IMR-90 (cell line): ENCODE measurements around the gene SLC7A7. TPM values are rescaled to one million over a fixed set of nuclear protein-coding genes. Genes with fewer than 3 reads are reported as not detected.

ENCODE experiments used
- ATAC-seq: fragments of 200-7000 bp; cut with Tn5 transposase; 2 replicates; pipeline ENCODE4 v1.9.1; 2020; ENCODE audit warnings: low read depth, mild to moderate bottlenecking, moderate library complexity
- BruUV-seq: library from RNA; stranded (reverse); fragments of 400-500 nt; replicated peaks from 2 replicates; lab custom pipeline; 2021; lab: Mats Ljungman, UMichigan
- CTCF ChIA-PET: fragments of 300-600 bp; formaldehyde crosslinking; extraction: SDS; loops from one replicate; lab custom pipeline; 2021; ENCODE audit warnings: antibody characterized with exemption; lab: Yijun Ruan, JAX
- POLR2A ChIA-PET: fragments of 300-600 bp; sonication (Branson Sonifier 250); formaldehyde crosslinking; loops from one replicate; lab custom pipeline; 2022; ENCODE audit warnings: antibody characterized with exemption; ENCODE audit not compliant: unreplicated experiment; lab: Charles Lee
- DNase-seq: peaks from one replicate; pipeline ENCODE4 v3.0.0; 2013
- H2AFZ ChIP-seq: replicated peaks from 2 replicates; pipeline ENCODE3; 2013; ENCODE audit warnings: low read length, mild to moderate bottlenecking; ENCODE audit not compliant: poor library complexity
- H2AK5ac ChIP-seq: 2 replicates; pipeline ENCODE4 v1.6.1; 2013; ENCODE audit warnings: low read depth, low read length, inconsistent platforms
- H2AK9ac ChIP-seq: replicated peaks from 2 replicates; pipeline ENCODE3; 2013; ENCODE audit warnings: mild to moderate bottlenecking, low read depth, low read length, moderate library complexity; ENCODE audit not compliant: poor library complexity
- H2BK120ac ChIP-seq: 2 replicates; pipeline ENCODE4 v1.6.1; 2013; ENCODE audit warnings: low read depth, low read length, inconsistent platforms
- H2BK15ac ChIP-seq: 3 replicates; pipeline ENCODE4 v1.6.1; 2013; ENCODE audit warnings: low read depth, low read length, inconsistent platforms
- H2BK20ac ChIP-seq: 2 replicates; pipeline ENCODE4 v1.6.1; 2013; ENCODE audit warnings: low read depth, mild to moderate bottlenecking, inconsistent platforms, low read length, moderate library complexity
- H2BK5ac ChIP-seq: 2 replicates; pipeline ENCODE4 v1.6.1; 2013; ENCODE audit warnings: mild to moderate bottlenecking, low read depth, low read length, inconsistent platforms; ENCODE audit not compliant: poor library complexity, severe bottlenecking
- H3K14ac ChIP-seq: replicated peaks from 2 replicates; pipeline ENCODE4 v1.6.1; 2013; ENCODE audit warnings: low read depth, low read length, inconsistent platforms
- H3K18ac ChIP-seq: 2 replicates; pipeline ENCODE4 v1.6.1; 2013; ENCODE audit warnings: low read depth, low read length, control low read depth
- H3K23ac ChIP-seq: 2 replicates; pipeline ENCODE4 v1.6.1; 2013; ENCODE audit warnings: low read depth, low read length, inconsistent platforms
- H3K27ac ChIP-seq: 2 replicates; pipeline ENCODE4 v1.5.1; 2013; ENCODE audit warnings: mild to moderate bottlenecking, control low read depth, low read length; ENCODE audit not compliant: insufficient read depth
- H3K27me3 ChIP-seq: 2 replicates; pipeline ENCODE4 v1.6.1; 2013; ENCODE audit warnings: low read length; ENCODE audit not compliant: control insufficient read depth, insufficient read depth
- H3K36me3 ChIP-seq: 2 replicates; pipeline ENCODE4 v1.6.1; 2013; ENCODE audit warnings: low read length, mixed read lengths; ENCODE audit not compliant: control insufficient read depth, insufficient read depth
- H3K4ac ChIP-seq: 2 replicates; pipeline ENCODE4 v1.6.1; 2013; ENCODE audit warnings: low read depth, low read length, inconsistent platforms
- H3K4me1 ChIP-seq: 2 replicates; pipeline ENCODE4 v1.6.1; 2013; ENCODE audit warnings: low read length, mixed read lengths; ENCODE audit not compliant: control insufficient read depth, insufficient read depth
- H3K4me2 ChIP-seq: 2 replicates; pipeline ENCODE4 v1.6.1; 2013; ENCODE audit warnings: low read depth, mild to moderate bottlenecking, control low read depth, low read length, moderate library complexity
- H3K4me3 ChIP-seq: 2 replicates; pipeline ENCODE4 v1.5.1; 2013; ENCODE audit warnings: low read depth, mild to moderate bottlenecking, control low read depth, low read length, moderate library complexity; ENCODE audit not compliant: insufficient read depth
- H3K56ac ChIP-seq: 2 replicates; pipeline ENCODE4 v1.6.1; 2013; ENCODE audit warnings: low read length, inconsistent platforms; ENCODE audit not compliant: insufficient read depth; ENCODE audit errors: extremely low read depth
- H3K79me1 ChIP-seq, 2 experiments: 2 replicates each; pipeline ENCODE4 v1.6.1; 2013; ENCODE audit warnings: low read length in 2 of 2, inconsistent platforms in 1 of 2, low read depth in 1 of 2
- H3K9ac ChIP-seq: 2 replicates; pipeline ENCODE4 v1.6.1; 2013; ENCODE audit warnings: low read depth, low read length, control low read depth
- H3K9me1 ChIP-seq: 2 replicates; pipeline ENCODE4 v1.6.1; 2013; ENCODE audit warnings: low read length, inconsistent platforms; ENCODE audit not compliant: insufficient read depth
- H3K9me3 ChIP-seq: 2 replicates; pipeline ENCODE4 v1.6.1; 2013; ENCODE audit warnings: low read length; ENCODE audit not compliant: control insufficient read depth, insufficient read depth
- H4K20me1 ChIP-seq: 2 replicates; pipeline ENCODE4 v1.6.1; 2013; ENCODE audit warnings: low read length, inconsistent platforms; ENCODE audit not compliant: insufficient read depth
- H4K5ac ChIP-seq: 2 replicates; pipeline ENCODE4 v1.6.1; 2013; ENCODE audit warnings: mild to moderate bottlenecking, low read depth, low read length, control low read depth
- H4K8ac ChIP-seq, 2 experiments: 2 replicates each; pipeline ENCODE4 v1.6.1; 2013; ENCODE audit warnings: low read depth in 2 of 2, low read length in 2 of 2, control low read depth in 1 of 2, inconsistent platforms in 1 of 2
- H4K91ac ChIP-seq: 2 replicates; pipeline ENCODE4 v1.6.1; 2013; ENCODE audit warnings: low read depth, low read length, inconsistent platforms; ENCODE audit not compliant: insufficient read depth
- BHLHE40 ChIP-seq: fragments of 150-350 bp; IDR thresholded peaks from 2 replicates; pipeline ENCODE4 v1.6.1; 2016; ENCODE audit warnings: mild to moderate bottlenecking, low read depth, low read length
- CEBPB ChIP-seq: IDR thresholded peaks from 2 replicates; pipeline ENCODE4 v1.6.1; 2012; ENCODE audit warnings: low read depth, low read length, improper control_type of control experiment
- CHD1 ChIP-seq: IDR thresholded peaks from 2 replicates; pipeline ENCODE4 v1.6.1; 2012; ENCODE audit warnings: low read depth, low read length, improper control_type of control experiment
- MAFK ChIP-seq: IDR thresholded peaks from 2 replicates; pipeline ENCODE4 v1.6.1; 2012; ENCODE audit warnings: low read depth, low read length, improper control_type of control experiment
- MXI1 ChIP-seq: IDR thresholded peaks from 2 replicates; pipeline ENCODE4 v1.6.1; 2012; ENCODE audit warnings: low read depth, mild to moderate bottlenecking, low read length, moderate library complexity, borderline replicate concordance
- NFE2L2 ChIP-seq: fragments of 150-350 bp; IDR thresholded peaks from 2 replicates; pipeline ENCODE4 v1.6.1; 2016; ENCODE audit warnings: low read depth, mild to moderate bottlenecking, low read length
- RAD21 ChIP-seq: IDR thresholded peaks from 2 replicates; pipeline ENCODE4 v1.6.1; 2012; ENCODE audit warnings: low read length, improper control_type of control experiment
- RCOR1 ChIP-seq: IDR thresholded peaks from 2 replicates; pipeline ENCODE4 v1.6.1; 2012; ENCODE audit warnings: mild to moderate bottlenecking, low read length, improper control_type of control experiment; ENCODE audit not compliant: insufficient replicate concordance
- RFX5 ChIP-seq: IDR thresholded peaks from 2 replicates; pipeline ENCODE4 v1.8.0; 2012; ENCODE audit warnings: low read depth, mild to moderate bottlenecking, low read length, moderate library complexity
- SMC3 ChIP-seq: fragments of 150-350 bp; IDR thresholded peaks from 2 replicates; pipeline ENCODE4 v1.6.1; 2016; ENCODE audit warnings: low read depth, mild to moderate bottlenecking, antibody characterized with exemption, low read length, moderate library complexity
- WGBS, 2 experiments: methylation state at CpG; one replicate each; pipeline versions ENCODE4 v1.1.5 to v1.1.7; 2013; ENCODE audit warnings: missing lambda C conversion rate in 2 of 2; ENCODE audit not compliant: insufficient read length in 1 of 2; ENCODE audit errors: extremely low coverage in 2 of 2; 5-methylcytosine and 5-hydroxymethylcytosine counted together
- dilution Hi-C: fragments of 300-500 bp; cut with HindIII; formaldehyde crosslinking; loops from one replicate; pipeline ENCODE4 v1.14.3; 2018; ENCODE audit warnings: low sequenced_read_pairs; ENCODE audit not compliant: unreplicated experiment
- in situ Hi-C: fragments of 300-500 bp; cut with MboI; formaldehyde crosslinking; loops from 3 replicates; pipeline ENCODE4 v1.14.3; 2019; ENCODE audit warnings: low sequenced_read_pairs, inconsistent platforms, mixed read lengths
- intact Hi-C: fragments of 100-400 bp; cut with micrococcal nuclease; formaldehyde crosslinking; loops from 2 replicates; pipeline ENCODE4 v1.10.0; 2022
- polyA plus RNA-seq, 3 experiments: library from polyadenylated mRNA; depleted of rRNA; stranded (reverse); fragments of >200 nt; gene quantifications; 2 replicates each; pipeline ENCODE4 v1.2.3, GENCODE V29; 2012; ENCODE audit warnings: low replicate concordance in 1 of 3
- total RNA-seq: library from RNA; depleted of rRNA; stranded (reverse); fragments of >200 nt; gene quantifications from 2 replicates; pipeline ENCODE4 v1.2.3, GENCODE V29; 2012
- TF ChIP-seq, protein P1 (sequence below): fragments of 150-350 bp; IDR thresholded peaks from 2 replicates; pipeline ENCODE4 v1.6.1; 2016; ENCODE audit warnings: low read depth, mild to moderate bottlenecking, low read length, moderate library complexity, borderline replicate concordance
- TF ChIP-seq, protein P2 (sequence below): conservative IDR thresholded peaks from 2 replicates; pipeline ENCODE4 v1.5.1; 2012; ENCODE audit warnings: mild to moderate bottlenecking, low read depth, low read length, improper control_type of control experiment

The SLC7A7 gene
- total and polyA plus RNA-seq, 2 of the 4 experiments (the other 2 are of a cell fraction): 1.8 to 2.0 TPM

GRCh38 chr14:22844221-22845102 is 29.2 kb upstream of the SLC7A7 start:
- DNase-seq (no peak), ATAC-seq (no peak)
- H3K4me3 ChIP-seq: no peak overlapping the region
- in situ Hi-C loops (loop anchor here (10.0 kb wide), 1 partner anchor 260 kb away; the partner anchor contains the start of gene DAD1), intact Hi-C loops (no loop called here), dilution Hi-C loops (no loop called here)
- no peak overlapping the region for H2BK15ac ChIP-seq
- no peak overlapping the region for H2BK20ac ChIP-seq
- WGBS, 2 experiments: 98% methylated on average over 14 of the region's 22 CpGs; no CpG with 5 or more reads in 1 of the 2 experiments
- no peak overlapping the region for H3K4me2 ChIP-seq
- peaks cover 54% of the 10 kb centered on the region; the same call in 1 of the 2 replicates for H4K20me1 ChIP-seq
- H2AK5ac ChIP-seq: no peak overlapping the region
- no peak overlapping the region for H4K91ac ChIP-seq
- peaks cover 27% of the 10 kb centered on the region for H3K9me1 ChIP-seq
- no peak overlapping the region; the same call in 1 of the 2 replicates for H3K4ac ChIP-seq
- H2AK9ac ChIP-seq: peak overlapping the region; percentile 69
- no peak overlapping the region; the same call in 1 of the 2 replicates for H3K23ac ChIP-seq
- no TSS peak for BruUV-seq
- H3K36me3 ChIP-seq: peaks cover 65% of the 10 kb centered on the region
- no peak overlapping the region for H3K14ac ChIP-seq
- H3K9ac ChIP-seq: no peak overlapping the region
- no peak overlapping the region for H4K5ac ChIP-seq
- H2BK120ac ChIP-seq: no peak overlapping the region
- no peak overlapping the region for H2BK5ac ChIP-seq
- peak overlapping the region; percentile 8; the same call in 1 of the 2 replicates for H3K27ac ChIP-seq
- TF ChIP-seq NFE2L2: no peak
- TF ChIP-seq, protein P1, sequence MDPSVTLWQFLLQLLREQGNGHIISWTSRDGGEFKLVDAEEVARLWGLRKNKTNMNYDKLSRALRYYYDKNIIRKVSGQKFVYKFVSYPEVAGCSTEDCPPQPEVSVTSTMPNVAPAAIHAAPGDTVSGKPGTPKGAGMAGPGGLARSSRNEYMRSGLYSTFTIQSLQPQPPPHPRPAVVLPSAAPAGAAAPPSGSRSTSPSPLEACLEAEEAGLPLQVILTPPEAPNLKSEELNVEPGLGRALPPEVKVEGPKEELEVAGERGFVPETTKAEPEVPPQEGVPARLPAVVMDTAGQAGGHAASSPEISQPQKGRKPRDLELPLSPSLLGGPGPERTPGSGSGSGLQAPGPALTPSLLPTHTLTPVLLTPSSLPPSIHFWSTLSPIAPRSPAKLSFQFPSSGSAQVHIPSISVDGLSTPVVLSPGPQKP: no peak
- no peak for TF ChIP-seq RAD21
- no peak for TF ChIP-seq RFX5
- TF ChIP-seq MXI1: no peak
- TF ChIP-seq, protein P2, sequence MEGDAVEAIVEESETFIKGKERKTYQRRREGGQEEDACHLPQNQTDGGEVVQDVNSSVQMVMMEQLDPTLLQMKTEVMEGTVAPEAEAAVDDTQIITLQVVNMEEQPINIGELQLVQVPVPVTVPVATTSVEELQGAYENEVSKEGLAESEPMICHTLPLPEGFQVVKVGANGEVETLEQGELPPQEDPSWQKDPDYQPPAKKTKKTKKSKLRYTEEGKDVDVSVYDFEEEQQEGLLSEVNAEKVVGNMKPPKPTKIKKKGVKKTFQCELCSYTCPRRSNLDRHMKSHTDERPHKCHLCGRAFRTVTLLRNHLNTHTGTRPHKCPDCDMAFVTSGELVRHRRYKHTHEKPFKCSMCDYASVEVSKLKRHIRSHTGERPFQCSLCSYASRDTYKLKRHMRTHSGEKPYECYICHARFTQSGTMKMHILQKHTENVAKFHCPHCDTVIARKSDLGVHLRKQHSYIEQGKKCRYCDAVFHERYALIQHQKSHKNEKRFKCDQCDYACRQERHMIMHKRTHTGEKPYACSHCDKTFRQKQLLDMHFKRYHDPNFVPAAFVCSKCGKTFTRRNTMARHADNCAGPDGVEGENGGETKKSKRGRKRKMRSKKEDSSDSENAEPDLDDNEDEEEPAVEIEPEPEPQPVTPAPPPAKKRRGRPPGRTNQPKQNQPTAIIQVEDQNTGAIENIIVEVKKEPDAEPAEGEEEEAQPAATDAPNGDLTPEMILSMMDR: no peak
- no peak for TF ChIP-seq MAFK
- TF ChIP-seq BHLHE40: no peak
- no peak for TF ChIP-seq CHD1
- TF ChIP-seq CEBPB: no peak
- no peak for TF ChIP-seq SMC3
- no peak for TF ChIP-seq RCOR1
- peak overlapping the region; percentile 14 for H2AFZ ChIP-seq
- ChIA-PET POLR2A (no interaction called here), CTCF (no interaction called here)
- peak overlapping the region in 1 of 2 experiments; percentile 16; a peak in 1 of 4 replicates for H4K8ac ChIP-seq
- no peaks in the 10 kb centered on the region for H3K9me3 ChIP-seq
- peaks cover 41% of the 10 kb centered on the region for H3K4me1 ChIP-seq
- no peak overlapping the region for H3K18ac ChIP-seq
- H3K27me3 ChIP-seq: no peaks in the 10 kb centered on the region
- H3K79me1 ChIP-seq: peaks cover 10 to 71% of the 10 kb centered on the region in 2 experiments; a peak in 3 of 4 replicates
- H3K56ac ChIP-seq: no peak overlapping the region
